IMR-90 (cell line): ENCODE results near the gene FBXL19. TPM values are rescaled to one million over a fixed set of nuclear protein-coding genes. Genes with fewer than 3 reads are reported as not detected.
A peak's percentile ranks its signal among the peaks of the same experiment; 100 is the strongest.

Source experiments
- ATAC-seq: fragments of 200-7000 bp; cut with Tn5 transposase; 2 replicates; pipeline ENCODE4 v1.9.1; 2020; ENCODE audit warnings: low read depth, mild to moderate bottlenecking, moderate library complexity
- BruUV-seq: library from RNA; stranded (reverse); fragments of 400-500 nt; replicated peaks from 2 replicates; lab custom pipeline; 2021; lab: Mats Ljungman, UMichigan
- CTCF ChIA-PET: fragments of 300-600 bp; formaldehyde crosslinking; extraction: SDS; loops from one replicate; lab custom pipeline; 2021; ENCODE audit warnings: antibody characterized with exemption; lab: Yijun Ruan, JAX
- POLR2A ChIA-PET: fragments of 300-600 bp; sonication (Branson Sonifier 250); formaldehyde crosslinking; loops from one replicate; lab custom pipeline; 2022; ENCODE audit warnings: antibody characterized with exemption; ENCODE audit not compliant: unreplicated experiment; lab: Charles Lee
- DNase-seq: peaks from one replicate; pipeline ENCODE4 v3.0.0; 2013
- H2AFZ ChIP-seq: replicated peaks from 2 replicates; pipeline ENCODE3; 2013; ENCODE audit warnings: low read length, mild to moderate bottlenecking; ENCODE audit not compliant: poor library complexity
- H2AK5ac ChIP-seq: 2 replicates; pipeline ENCODE4 v1.6.1; 2013; ENCODE audit warnings: low read depth, low read length, inconsistent platforms
- H2AK9ac ChIP-seq: replicated peaks from 2 replicates; pipeline ENCODE3; 2013; ENCODE audit warnings: mild to moderate bottlenecking, low read depth, low read length, moderate library complexity; ENCODE audit not compliant: poor library complexity
- H2BK120ac ChIP-seq: 2 replicates; pipeline ENCODE4 v1.6.1; 2013; ENCODE audit warnings: low read depth, low read length, inconsistent platforms
- H2BK15ac ChIP-seq: 3 replicates; pipeline ENCODE4 v1.6.1; 2013; ENCODE audit warnings: low read depth, low read length, inconsistent platforms
- H2BK20ac ChIP-seq: 2 replicates; pipeline ENCODE4 v1.6.1; 2013; ENCODE audit warnings: low read depth, mild to moderate bottlenecking, inconsistent platforms, low read length, moderate library complexity
- H2BK5ac ChIP-seq: 2 replicates; pipeline ENCODE4 v1.6.1; 2013; ENCODE audit warnings: mild to moderate bottlenecking, low read depth, low read length, inconsistent platforms; ENCODE audit not compliant: poor library complexity, severe bottlenecking
- H3K14ac ChIP-seq: replicated peaks from 2 replicates; pipeline ENCODE4 v1.6.1; 2013; ENCODE audit warnings: low read depth, low read length, inconsistent platforms
- H3K18ac ChIP-seq: 2 replicates; pipeline ENCODE4 v1.6.1; 2013; ENCODE audit warnings: low read depth, low read length, control low read depth
- H3K23ac ChIP-seq: 2 replicates; pipeline ENCODE4 v1.6.1; 2013; ENCODE audit warnings: low read depth, low read length, inconsistent platforms
- H3K27ac ChIP-seq: 2 replicates; pipeline ENCODE4 v1.5.1; 2013; ENCODE audit warnings: mild to moderate bottlenecking, control low read depth, low read length; ENCODE audit not compliant: insufficient read depth
- H3K27me3 ChIP-seq: 2 replicates; pipeline ENCODE4 v1.6.1; 2013; ENCODE audit warnings: low read length; ENCODE audit not compliant: control insufficient read depth, insufficient read depth
- H3K36me3 ChIP-seq: 2 replicates; pipeline ENCODE4 v1.6.1; 2013; ENCODE audit warnings: low read length, mixed read lengths; ENCODE audit not compliant: control insufficient read depth, insufficient read depth
- H3K4ac ChIP-seq: 2 replicates; pipeline ENCODE4 v1.6.1; 2013; ENCODE audit warnings: low read depth, low read length, inconsistent platforms
- H3K4me1 ChIP-seq: 2 replicates; pipeline ENCODE4 v1.6.1; 2013; ENCODE audit warnings: low read length, mixed read lengths; ENCODE audit not compliant: control insufficient read depth, insufficient read depth
- H3K4me2 ChIP-seq: 2 replicates; pipeline ENCODE4 v1.6.1; 2013; ENCODE audit warnings: low read depth, mild to moderate bottlenecking, control low read depth, low read length, moderate library complexity
- H3K4me3 ChIP-seq: 2 replicates; pipeline ENCODE4 v1.5.1; 2013; ENCODE audit warnings: low read depth, mild to moderate bottlenecking, control low read depth, low read length, moderate library complexity; ENCODE audit not compliant: insufficient read depth
- H3K56ac ChIP-seq: 2 replicates; pipeline ENCODE4 v1.6.1; 2013; ENCODE audit warnings: low read length, inconsistent platforms; ENCODE audit not compliant: insufficient read depth; ENCODE audit errors: extremely low read depth
- H3K79me1 ChIP-seq, 2 experiments: 2 replicates each; pipeline ENCODE4 v1.6.1; 2013; ENCODE audit warnings: low read length in 2 of 2, inconsistent platforms in 1 of 2, low read depth in 1 of 2
- H3K9ac ChIP-seq: 2 replicates; pipeline ENCODE4 v1.6.1; 2013; ENCODE audit warnings: low read depth, low read length, control low read depth
- H3K9me1 ChIP-seq: 2 replicates; pipeline ENCODE4 v1.6.1; 2013; ENCODE audit warnings: low read length, inconsistent platforms; ENCODE audit not compliant: insufficient read depth
- H3K9me3 ChIP-seq: 2 replicates; pipeline ENCODE4 v1.6.1; 2013; ENCODE audit warnings: low read length; ENCODE audit not compliant: control insufficient read depth, insufficient read depth
- H4K20me1 ChIP-seq: 2 replicates; pipeline ENCODE4 v1.6.1; 2013; ENCODE audit warnings: low read length, inconsistent platforms; ENCODE audit not compliant: insufficient read depth
- H4K5ac ChIP-seq: 2 replicates; pipeline ENCODE4 v1.6.1; 2013; ENCODE audit warnings: mild to moderate bottlenecking, low read depth, low read length, control low read depth
- H4K8ac ChIP-seq, 2 experiments: 2 replicates each; pipeline ENCODE4 v1.6.1; 2013; ENCODE audit warnings: low read depth in 2 of 2, low read length in 2 of 2, control low read depth in 1 of 2, inconsistent platforms in 1 of 2
- H4K91ac ChIP-seq: 2 replicates; pipeline ENCODE4 v1.6.1; 2013; ENCODE audit warnings: low read depth, low read length, inconsistent platforms; ENCODE audit not compliant: insufficient read depth
- CEBPB ChIP-seq: IDR thresholded peaks from 2 replicates; pipeline ENCODE4 v1.6.1; 2012; ENCODE audit warnings: low read depth, low read length, improper control_type of control experiment
- RCOR1 ChIP-seq: IDR thresholded peaks from 2 replicates; pipeline ENCODE4 v1.6.1; 2012; ENCODE audit warnings: mild to moderate bottlenecking, low read length, improper control_type of control experiment; ENCODE audit not compliant: insufficient replicate concordance
- WGBS, 2 experiments: methylation state at CpG; one replicate each; pipeline versions ENCODE4 v1.1.5 to v1.1.7; 2013; ENCODE audit warnings: missing lambda C conversion rate in 2 of 2; ENCODE audit not compliant: insufficient read length in 1 of 2; ENCODE audit errors: extremely low coverage in 2 of 2; 5-methylcytosine and 5-hydroxymethylcytosine counted together
- dilution Hi-C: fragments of 300-500 bp; cut with HindIII; formaldehyde crosslinking; loops from one replicate; pipeline ENCODE4 v1.14.3; 2018; ENCODE audit warnings: low sequenced_read_pairs; ENCODE audit not compliant: unreplicated experiment
- in situ Hi-C: fragments of 300-500 bp; cut with MboI; formaldehyde crosslinking; loops from 3 replicates; pipeline ENCODE4 v1.14.3; 2019; ENCODE audit warnings: low sequenced_read_pairs, inconsistent platforms, mixed read lengths
- intact Hi-C: fragments of 100-400 bp; cut with micrococcal nuclease; formaldehyde crosslinking; loops from 2 replicates; pipeline ENCODE4 v1.10.0; 2022
- polyA plus RNA-seq, 3 experiments: library from polyadenylated mRNA; depleted of rRNA; stranded (reverse); fragments of >200 nt; gene quantifications; 2 replicates each; pipeline ENCODE4 v1.2.3, GENCODE V29; 2012; ENCODE audit warnings: low replicate concordance in 1 of 3
- total RNA-seq: library from RNA; depleted of rRNA; stranded (reverse); fragments of >200 nt; gene quantifications from 2 replicates; pipeline ENCODE4 v1.2.3, GENCODE V29; 2012

FBXL19 gene
- total and polyA plus RNA-seq, 2 of the 4 experiments (the other 2 are of a cell fraction) = 5.0 to 13.8 TPM

DNA sequence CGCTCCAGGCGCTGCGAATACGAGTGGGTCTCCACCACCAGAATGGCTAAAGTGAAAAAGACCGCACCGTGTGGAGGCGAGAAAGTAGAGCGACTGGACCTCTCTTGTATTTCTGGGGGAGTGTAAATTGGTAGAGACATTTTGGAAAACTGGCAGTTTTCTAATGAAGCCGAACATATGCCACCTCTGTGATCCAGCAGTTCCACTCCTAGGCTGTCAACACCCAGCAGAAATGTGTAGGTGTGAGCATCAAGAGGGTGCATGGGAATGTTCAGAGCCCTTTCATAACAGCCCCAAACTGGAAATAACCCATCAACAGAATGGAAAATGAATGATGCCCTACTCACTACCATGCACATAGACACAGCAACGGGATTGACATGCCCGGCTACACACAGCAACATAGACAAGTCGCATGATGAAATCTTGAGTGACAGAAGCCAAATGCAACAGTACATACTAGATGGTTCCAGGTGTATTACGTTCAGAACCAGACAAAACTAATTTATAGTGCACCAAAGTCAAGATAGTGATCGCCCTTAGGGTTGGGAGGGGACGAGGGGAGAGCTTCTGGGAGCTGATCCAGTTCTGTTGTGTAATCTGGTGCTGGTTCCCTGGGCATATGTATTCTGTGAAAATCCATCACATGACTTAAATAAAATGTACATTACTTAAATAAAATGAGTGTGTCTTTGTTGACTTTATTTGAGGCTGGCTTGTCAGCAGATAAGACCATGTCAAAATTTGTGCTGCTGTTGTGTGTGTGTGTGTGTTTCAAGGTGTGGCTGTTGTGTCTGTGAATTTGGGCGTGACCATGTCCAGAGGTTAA lies 28.6 kb upstream of the FBXL19 start:
- intact Hi-C loops (loop anchor here (2.0 kb wide), 1 partner anchor 20 kb away; no protein-coding TSS in a partner anchor), in situ Hi-C loops (no loop called here), dilution Hi-C loops (no loop called here)
- H2AK9ac ChIP-seq = peak overlapping the region; percentile 81
- peak overlapping the region; percentile 99 for H3K27ac ChIP-seq
- H3K79me1 ChIP-seq = peaks cover 8 to 54% of the 10 kb centered on the region in 2 experiments; a peak in 3 of 4 replicates
- H2BK120ac ChIP-seq = peak overlapping the region; percentile 98
- peak overlapping the region; percentile 100 for H2AK5ac ChIP-seq
- peak overlapping the region; percentile 56; the same call in 1 of the 2 replicates for H3K9ac ChIP-seq
- peak overlapping the region; percentile 82 for H3K18ac ChIP-seq
- ATAC-seq (no peak), DNase-seq (no peak)
- H3K4ac ChIP-seq = peak overlapping the region; percentile 90
- H4K5ac ChIP-seq = peak overlapping the region; percentile 92
- H3K9me1 ChIP-seq = peaks cover 25% of the 10 kb centered on the region
- 0 out of 2 replicates have a peak, but pooled peaks cover 5% of the 10 kb centered on the region for H4K20me1 ChIP-seq
- peak overlapping the region; percentile 92 for H3K4me2 ChIP-seq
- peak overlapping the region; percentile 77 for H3K23ac ChIP-seq
- 58% methylated on average over 5 of the region's 16 CpGs; no CpG with 5 or more reads in 1 of the 2 experiments for WGBS, 2 experiments
- peak overlapping the region; percentile 96 for H4K91ac ChIP-seq
- H2BK15ac ChIP-seq = peak overlapping the region; percentile 98; the same call in 2 of the 3 replicates
- H3K36me3 ChIP-seq = peaks cover 11% of the 10 kb centered on the region; the same call in 1 of the 2 replicates
- no peaks in the 10 kb centered on the region for H3K9me3 ChIP-seq
- peak overlapping the region; percentile 100 for H2AFZ ChIP-seq
- peak overlapping the region; percentile 100 for H2BK5ac ChIP-seq
- H3K4me1 ChIP-seq = peaks cover 23% of the 10 kb centered on the region
- ChIA-PET CTCF (interaction anchor here (1.0 kb wide), 1 partner anchor 80 kb away, joined by 4 read pairs; no protein-coding TSS in a partner anchor), POLR2A (interaction anchor here (0.5 kb wide), 1 partner anchor 87 kb away, joined by 3 read pairs; no protein-coding TSS in a partner anchor)
- H3K27me3 ChIP-seq = no peaks in the 10 kb centered on the region
- H3K14ac ChIP-seq = peak overlapping the region; percentile 77
- TF ChIP-seq RCOR1 = no peak
- 0 out of 2 replicates have a peak, but pooled peaks have one; percentile 12 for TF ChIP-seq CEBPB
- peak overlapping the region; percentile 98 to 100 for H4K8ac ChIP-seq
- H3K4me3 ChIP-seq = peak overlapping the region; percentile 50; the same call in 1 of the 2 replicates
- H3K56ac ChIP-seq = peak overlapping the region; percentile 13; the same call in 1 of the 2 replicates
- H2BK20ac ChIP-seq = peak overlapping the region; percentile 95
- no TSS peak for BruUV-seq
